Progenitor cell of endocrine pancreas (in vitro differentiated cells): ENCODE results near the gene CCDC106. TPM values are rescaled to one million over a fixed set of nuclear protein-coding genes. Genes with fewer than 3 reads are reported as not detected.
A peak's percentile ranks its signal among the peaks of the same experiment; 100 is the strongest.

ENCODE experiments used
- DNase-seq: peaks from one replicate; pipeline ENCODE4 v3.0.0; 2021; ENCODE audit warnings: low spot score; ENCODE audit not compliant: unreplicated experiment
- H3K27ac Mint-ChIP-seq: 2 replicates; pipeline ENCODE4 v1.8.0; 2021; ENCODE audit warnings: mild to moderate bottlenecking, moderate library complexity, mixed read lengths
- H3K27me3 Mint-ChIP-seq: 2 replicates; pipeline ENCODE4 v1.8.0; 2021; ENCODE audit warnings: mixed read lengths
- H3K36me3 Mint-ChIP-seq: 2 replicates; pipeline ENCODE4 v1.8.0; 2022; ENCODE audit warnings: mixed read lengths; ENCODE audit not compliant: insufficient read depth
- H3K4me1 Mint-ChIP-seq: 2 replicates; pipeline ENCODE4 v1.8.0; 2021; ENCODE audit warnings: low read depth, mixed read lengths
- H3K4me3 Mint-ChIP-seq: 2 replicates; pipeline ENCODE4 v1.8.0; 2021; ENCODE audit warnings: low read depth, mild to moderate bottlenecking, moderate library complexity, mixed read lengths
- H3K9me3 Mint-ChIP-seq: 2 replicates; pipeline ENCODE4 v1.8.0; 2021; ENCODE audit warnings: low read depth, mixed read lengths
- CTCF ChIP-seq: fragments of 200-600 bp; sonication (generic); IDR thresholded peaks from one replicate; pipeline ENCODE4 v1.5.0; 2021; ENCODE audit warnings: antibody characterized with exemption, mild to moderate bottlenecking; ENCODE audit not compliant: unreplicated experiment
- total RNA-seq: library from RNA; stranded (reverse); gene quantifications from 2 replicates; pipeline ENCODE4 v1.2.1, GENCODE V29; 2021

Gene CCDC106
- total RNA-seq, 1 donor from 2014 or later = 23.9 TPM

DNA sequence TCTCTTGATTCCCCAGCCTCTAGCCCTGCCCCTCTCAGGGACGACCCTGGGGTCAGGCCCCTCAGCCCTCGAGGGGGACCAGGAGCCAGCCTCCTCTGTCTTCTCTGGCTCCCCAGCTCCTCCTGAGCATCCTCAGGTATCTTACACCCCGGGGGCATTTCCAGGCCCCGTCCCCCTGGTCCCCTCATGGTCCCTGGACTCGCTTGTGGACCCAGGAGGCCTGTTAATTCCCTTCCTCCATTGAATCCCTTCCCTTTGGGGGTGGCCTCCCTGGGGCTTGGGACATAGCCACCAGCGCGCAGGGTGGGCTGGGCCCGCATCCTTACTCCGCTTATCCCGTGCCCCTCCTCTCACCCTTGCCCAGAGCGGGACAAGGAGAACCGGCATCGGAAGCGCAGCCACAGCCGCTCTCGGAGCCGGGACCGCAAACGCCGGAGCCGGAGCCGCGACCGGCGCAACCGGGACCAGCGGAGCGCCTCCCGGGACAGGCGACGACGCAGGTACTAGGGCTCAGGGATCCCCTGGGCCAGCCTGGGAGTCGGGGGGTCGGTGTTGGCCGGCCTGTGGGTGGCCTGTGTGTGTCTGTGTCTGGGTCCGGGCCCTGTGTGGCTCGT lies 10.9 kb downstream of the CCDC106 start:
- DNase-seq = no peak
- peak overlapping the region; percentile 89 for H3K27ac Mint-ChIP-seq
- no peaks in the 10 kb centered on the region for H3K27me3 Mint-ChIP-seq
- no peaks in the 10 kb centered on the region for H3K9me3 Mint-ChIP-seq
- TF ChIP-seq CTCF = no peak
- no peak overlapping the region for H3K4me3 Mint-ChIP-seq
- H3K4me1 Mint-ChIP-seq = peaks cover 24% of the 10 kb centered on the region
- peaks cover 15% of the 10 kb centered on the region for H3K36me3 Mint-ChIP-seq

DNA sequence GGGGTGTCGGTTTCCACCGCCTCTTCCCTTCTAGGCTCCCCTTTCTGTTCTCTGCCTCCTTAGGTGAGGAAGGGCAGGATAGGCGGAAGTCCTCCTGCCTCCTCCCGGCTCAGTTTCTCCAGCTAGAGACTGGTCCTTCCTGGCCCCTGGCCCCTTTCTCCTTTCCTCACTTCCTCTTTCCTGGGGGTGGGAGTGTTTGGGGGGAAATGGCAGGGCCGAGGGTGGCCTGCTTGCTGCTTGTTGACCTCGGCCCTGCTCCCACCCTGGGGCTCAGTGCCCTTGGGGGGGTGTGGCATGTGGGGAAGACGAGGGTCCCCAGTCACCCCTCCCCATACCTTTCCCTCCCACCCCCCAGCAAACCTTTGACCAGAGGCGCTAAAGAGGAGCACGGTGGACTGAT lies 11.8 kb downstream of the CCDC106 start:
- peak overlapping the region; percentile 89 for H3K27ac Mint-ChIP-seq
- DNase-seq = no peak
- H3K36me3 Mint-ChIP-seq = peaks cover 15% of the 10 kb centered on the region
- no peak overlapping the region for H3K4me3 Mint-ChIP-seq
- no peaks in the 10 kb centered on the region for H3K9me3 Mint-ChIP-seq
- no peaks in the 10 kb centered on the region for H3K27me3 Mint-ChIP-seq
- no peak for TF ChIP-seq CTCF
- peaks cover 24% of the 10 kb centered on the region for H3K4me1 Mint-ChIP-seq

GRCh38 chr19:55660404-55660803 lies 12.4 kb downstream of the CCDC106 start:
- Mint-ChIP-seq H3K27me3 (no peaks in the 10 kb centered on the region), H3K9me3 (no peaks in the 10 kb centered on the region), H3K4me1 (peaks cover 24% of the 10 kb centered on the region), H3K36me3 (peaks cover 15% of the 10 kb centered on the region), H3K27ac (no peak overlapping the region), H3K4me3 (no peak overlapping the region)
- no peak for DNase-seq
- no peak for TF ChIP-seq CTCF

DNA sequence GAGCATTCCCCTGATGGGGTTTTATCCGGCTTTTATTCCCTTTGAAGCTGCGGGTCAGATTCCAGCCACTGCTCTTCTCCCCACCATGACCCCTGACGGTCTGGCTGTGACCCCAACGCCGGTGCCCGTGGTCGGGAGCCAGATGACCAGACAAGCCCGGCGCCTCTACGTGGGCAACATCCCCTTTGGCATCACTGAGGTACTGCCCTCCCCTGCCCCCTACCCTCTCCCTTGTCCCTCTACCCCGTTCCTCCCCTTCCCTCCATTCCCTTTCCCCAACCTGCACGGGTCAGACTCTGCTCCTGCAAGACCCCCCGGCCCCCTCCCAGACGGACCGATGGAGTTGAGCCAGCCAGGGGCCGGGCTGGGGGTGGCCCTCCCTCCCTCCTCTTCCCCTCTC lies 13.0 kb downstream of the CCDC106 start:
- no peak for TF ChIP-seq CTCF
- H3K4me1 Mint-ChIP-seq = peaks cover 20% of the 10 kb centered on the region
- no peaks in the 10 kb centered on the region for H3K27me3 Mint-ChIP-seq
- H3K36me3 Mint-ChIP-seq = peaks cover 16% of the 10 kb centered on the region
- H3K27ac Mint-ChIP-seq = no peak overlapping the region
- no peak overlapping the region for H3K4me3 Mint-ChIP-seq
- no peaks in the 10 kb centered on the region for H3K9me3 Mint-ChIP-seq
- no peak for DNase-seq

- H3K36me3 Mint-ChIP-seq = peaks cover 15% of the 10 kb centered on the region
- H3K4me1 Mint-ChIP-seq = peaks cover 12% of the 10 kb centered on the region
- no peaks in the 10 kb centered on the region for H3K9me3 Mint-ChIP-seq
- no peak overlapping the region for H3K27ac Mint-ChIP-seq
- no peak for TF ChIP-seq CTCF
- no peak for DNase-seq
- no peaks in the 10 kb centered on the region for H3K27me3 Mint-ChIP-seq
- no peak overlapping the region for H3K4me3 Mint-ChIP-seq
Observed at GRCh38 chr19:55661826-55662225, 13.8 kb downstream of the CCDC106 start.
